Uterus (tissue), 4 donors: ENCODE data around the gene GPR68. TPM values are rescaled to one million over a fixed set of nuclear protein-coding genes. Genes with fewer than 3 reads are reported as not detected.
A peak's percentile ranks its signal among the peaks of the same experiment; 100 is the strongest.

Experiments
- DNase-seq, 2 donors: peaks; one replicate each; pipeline ENCODE4 v3.0.0-alpha.2; 2019 to 2020
- H3K27ac ChIP-seq, 2 donors: fragments of 200-600 bp; sonication (generic); 1 replicate in 1 of 2; 2 replicates in 1 of 2; pipeline ENCODE4 v1.5.1; 2016 to 2018
- H3K27me3 ChIP-seq, 2 donors: fragments of 200-600 bp; sonication (generic); one replicate each; pipeline ENCODE4 v1.5.1; 2018 to 2019; ENCODE audit warnings: control low read depth in 1 of 2
- H3K36me3 ChIP-seq, 2 donors: fragments of 200-600 bp; sonication (generic); one replicate each; pipeline ENCODE4 v1.5.1; 2019; ENCODE audit warnings: control low read depth in 1 of 2
- H3K4me1 ChIP-seq, 2 donors: fragments of 200-600 bp; sonication (generic); one replicate each; pipeline ENCODE4 v1.5.1; 2018 to 2019; ENCODE audit warnings: control low read depth in 1 of 2
- H3K4me3 ChIP-seq, 2 donors: fragments of 200-600 bp; sonication (generic); 1 replicate in 1 of 2; 2 replicates in 1 of 2; pipeline ENCODE4 v1.5.1; 2018 to 2019; ENCODE audit warnings: mild to moderate bottlenecking in 1 of 2
- H3K9me3 ChIP-seq, 2 donors: fragments of 200-600 bp; sonication (generic); one replicate each; pipeline ENCODE4 v1.5.1; 2019; ENCODE audit warnings: control low read depth in 1 of 2
- CTCF ChIP-seq, 4 experiments: fragments of 200-600 bp in 2 of 4; fragments of 450-650 bp in 2 of 4; sonication (generic) in 2 of 4; IDR thresholded peaks; one replicate each; pipeline ENCODE4 v1.5.1; 2016 to 2019; ENCODE audit warnings: antibody characterized with exemption in 4 of 4, mild to moderate bottlenecking in 2 of 4, moderate library complexity in 1 of 4
- POLR2A ChIP-seq, 2 donors: fragments of 450-650 bp; IDR thresholded peaks; one replicate each; pipeline ENCODE4 v1.6.1; 2016; ENCODE audit warnings: antibody characterized with exemption in 2 of 2, mild to moderate bottlenecking in 1 of 2, moderate library complexity in 1 of 2
- intact Hi-C: fragments of 100-400 bp; cut with DNase I; formaldehyde crosslinking; loops from one replicate; pipeline ENCODE4 v1.15.1; 2023; ENCODE audit warnings: low total_unique reads
- total RNA-seq, 4 donors: library from RNA; depleted of rRNA in 3 of 4; stranded (reverse); fragments of >200 nt in 3 of 4; gene quantifications; one replicate each; pipeline versions ENCODE4 v1.1.0 to v1.2.4, GENCODE V29; 2014 to 2023
- donor health status: DM: yes; HTN: yes; CAD: no.

The GPR68 gene
- under 1 TPM in 2 of 4 donors, not detected in 2; 0.48 to 0.98 TPM for total RNA-seq

GRCh38 chr14:91244501-91244901, at the start of gene GPR68:
Gene GPR68, minus strand, starts transcription at chr14:91244704. Its CDS starts 9,654 bp downstream, at chr14:91235050.
- no peak within 1 kb of the TSS for H3K27ac ChIP-seq
- intact Hi-C loops: no loop called here
- H3K4me3 ChIP-seq: no peak within 1 kb of the TSS
- DNase-seq: peak in 1 of 2 donors; percentile 39
- TF ChIP-seq POLR2A (IDR thresholded peaks at IDR 0.05) (no peak), CTCF (IDR thresholded peaks at IDR 0.05) (no peak)
- H3K4me1 ChIP-seq: no peaks in the 10 kb centered on the region
- H3K9me3 ChIP-seq: peaks cover 0 to 3% of the 10 kb centered on the region in 2 donors
- H3K27me3 ChIP-seq: no peaks in the 10 kb centered on the region
- no peaks in the 10 kb centered on the region for H3K36me3 ChIP-seq

DNA sequence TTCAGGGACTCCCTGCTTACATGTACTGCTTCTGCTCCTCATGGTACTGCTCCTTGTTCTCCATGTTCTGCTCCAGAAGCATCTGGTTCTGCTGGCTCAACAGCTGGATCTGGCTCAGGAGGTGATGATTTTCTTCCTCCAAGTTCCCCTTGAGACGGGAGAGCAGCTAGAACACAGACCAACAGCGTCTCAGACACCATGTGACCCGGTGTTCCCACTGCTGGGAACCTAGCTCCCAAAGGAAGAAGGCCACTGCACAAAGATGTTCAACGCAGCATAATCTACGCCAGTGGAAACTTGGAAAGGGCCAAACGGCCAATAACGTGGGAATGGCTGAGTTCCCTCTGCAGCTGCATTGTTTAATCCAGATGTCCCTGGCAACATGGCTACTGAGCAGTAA, 49.6 kb upstream of the GPR68 start:
- intact Hi-C loops: no loop called here
- H3K4me3 ChIP-seq: no peak overlapping the region
- H3K9me3 ChIP-seq: no peaks in the 10 kb centered on the region
- TF ChIP-seq POLR2A (IDR thresholded peaks at IDR 0.05) (no peak), CTCF (IDR thresholded peaks at IDR 0.05) (no peak)
- no peaks in the 10 kb centered on the region for H3K4me1 ChIP-seq
- no peak for DNase-seq
- H3K27me3 ChIP-seq: no peaks in the 10 kb centered on the region
- no peaks in the 10 kb centered on the region for H3K36me3 ChIP-seq
- no peak overlapping the region for H3K27ac ChIP-seq

DNA sequence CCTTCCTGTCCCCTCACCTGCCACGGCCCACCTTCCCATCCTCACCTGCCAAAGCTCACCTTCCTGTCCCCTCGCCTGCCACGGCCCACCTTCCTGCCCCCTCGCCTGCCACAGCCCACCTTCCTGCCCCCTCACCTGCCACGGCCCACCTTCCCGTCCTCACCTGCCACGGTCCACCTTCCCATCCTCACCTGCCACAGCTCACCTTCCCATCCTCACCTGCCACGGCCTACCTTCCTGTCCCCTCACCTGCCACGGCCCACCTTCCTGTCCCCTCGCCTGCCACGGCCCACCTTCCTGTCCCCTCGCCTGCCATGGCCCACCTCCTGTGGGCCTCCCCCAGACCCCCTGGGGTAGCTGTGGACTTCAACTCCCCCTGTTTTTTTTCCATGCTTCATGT, 48.8 kb upstream of the GPR68 start:
- Histone ChIP-seq H3K27ac (no peak overlapping the region), H3K36me3 (no peaks in the 10 kb centered on the region), H3K27me3 (no peaks in the 10 kb centered on the region), H3K9me3 (no peaks in the 10 kb centered on the region), H3K4me3 (no peak overlapping the region), H3K4me1 (no peaks in the 10 kb centered on the region)
- intact Hi-C loops: no loop called here
- DNase-seq: no peak
- TF ChIP-seq POLR2A (IDR thresholded peaks at IDR 0.05) (no peak), CTCF (IDR thresholded peaks at IDR 0.05) (no peak)

- TF ChIP-seq CTCF (IDR thresholded peaks at IDR 0.05): no peak
- TF ChIP-seq POLR2A (IDR thresholded peaks at IDR 0.05): no peak
- H3K4me1 ChIP-seq: no peaks in the 10 kb centered on the region
- no peaks in the 10 kb centered on the region for H3K27me3 ChIP-seq
- no peaks in the 10 kb centered on the region for H3K36me3 ChIP-seq
- intact Hi-C loops: no loop called here
- no peak overlapping the region for H3K27ac ChIP-seq
- no peaks in the 10 kb centered on the region for H3K9me3 ChIP-seq
- no peak for DNase-seq
- no peak overlapping the region for H3K4me3 ChIP-seq
Measured at GRCh38 chr14:91292491-91292890, 48.0 kb upstream of the GPR68 start.

GRCh38 chr14:91291786-91292405, 47.4 kb upstream of the GPR68 start:
- no peaks in the 10 kb centered on the region for H3K9me3 ChIP-seq
- TF ChIP-seq POLR2A (IDR thresholded peaks at IDR 0.05) (no peak), CTCF (IDR thresholded peaks at IDR 0.05) (no peak)
- no peak for DNase-seq
- H3K4me1 ChIP-seq: no peaks in the 10 kb centered on the region
- no peak overlapping the region for H3K4me3 ChIP-seq
- no peaks in the 10 kb centered on the region for H3K36me3 ChIP-seq
- H3K27ac ChIP-seq: no peak overlapping the region
- H3K27me3 ChIP-seq: no peaks in the 10 kb centered on the region
- intact Hi-C loops: no loop called here
